Activated CD8-positive, alpha-beta memory T cell treated with anti-CD3 and anti-CD28 coated beads for 24 hours (primary cell): ENCODE data around the gene NR1I2.

Experiments
- DNase-seq: peaks from one replicate; pipeline ENCODE4 v3.0.0-alpha.2; 2020

The NR1I2 gene

GRCh38 chr3:119825820-119826219 is 43.9 kb downstream of the NR1I2 start:
- no peak for DNase-seq

- DNase-seq = no peak
Observed at GRCh38 chr3:119826711-119827608, 45.1 kb downstream of the NR1I2 start.

- no peak for DNase-seq
Observed at GRCh38 chr3:119829420-119829819, 47.5 kb downstream of the NR1I2 start.

- DNase-seq = no peak
Observed at GRCh38 chr3:119831022-119831421, 49.1 kb downstream of the NR1I2 start.

- no peak for DNase-seq
Observed at GRCh38 chr3:119831941-119832371, 50.1 kb downstream of the NR1I2 start.

GRCh38 chr3:119834754-119835370 is 53.0 kb downstream of the NR1I2 start:
- no peak for DNase-seq

- DNase-seq = no peak
Observed at GRCh38 chr3:119835556-119835955, 53.7 kb downstream of the NR1I2 start.

GRCh38 chr3:119841808-119842471 is 60.0 kb downstream of the NR1I2 start:
- no peak for DNase-seq

- DNase-seq = no peak
Observed at GRCh38 chr3:119849126-119849525, 67.2 kb downstream of the NR1I2 start.

GRCh38 chr3:119856695-119857094 is 74.8 kb downstream of the NR1I2 start:
- no peak for DNase-seq

- DNase-seq = no peak
Observed at GRCh38 chr3:119858957-119859356, 77.1 kb downstream of the NR1I2 start.

- no peak for DNase-seq
Observed at GRCh38 chr3:119859728-119860127, 77.8 kb downstream of the NR1I2 start.

- DNase-seq = no peak
Observed at GRCh38 chr3:119861681-119862080, 79.8 kb downstream of the NR1I2 start.

- no peak for DNase-seq
Observed at GRCh38 chr3:119862616-119863015, 80.7 kb downstream of the NR1I2 start.

GRCh38 chr3:119864476-119864875 is 82.6 kb downstream of the NR1I2 start:
- no peak for DNase-seq
